Measurements from ENCODE around the gene LETMD1.
A peak's percentile ranks its signal among the peaks of the same experiment; 100 is the strongest.
"Not testable (repeated sequence)": the region's sequence is repeated elsewhere in the genome, so short reads cannot be mapped to it uniquely, and the experiment has no call there.

Gene LETMD1, protein sequence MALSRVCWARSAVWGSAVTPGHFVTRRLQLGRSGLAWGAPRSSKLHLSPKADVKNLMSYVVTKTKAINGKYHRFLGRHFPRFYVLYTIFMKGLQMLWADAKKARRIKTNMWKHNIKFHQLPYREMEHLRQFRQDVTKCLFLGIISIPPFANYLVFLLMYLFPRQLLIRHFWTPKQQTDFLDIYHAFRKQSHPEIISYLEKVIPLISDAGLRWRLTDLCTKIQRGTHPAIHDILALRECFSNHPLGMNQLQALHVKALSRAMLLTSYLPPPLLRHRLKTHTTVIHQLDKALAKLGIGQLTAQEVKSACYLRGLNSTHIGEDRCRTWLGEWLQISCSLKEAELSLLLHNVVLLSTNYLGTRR

DNA sequence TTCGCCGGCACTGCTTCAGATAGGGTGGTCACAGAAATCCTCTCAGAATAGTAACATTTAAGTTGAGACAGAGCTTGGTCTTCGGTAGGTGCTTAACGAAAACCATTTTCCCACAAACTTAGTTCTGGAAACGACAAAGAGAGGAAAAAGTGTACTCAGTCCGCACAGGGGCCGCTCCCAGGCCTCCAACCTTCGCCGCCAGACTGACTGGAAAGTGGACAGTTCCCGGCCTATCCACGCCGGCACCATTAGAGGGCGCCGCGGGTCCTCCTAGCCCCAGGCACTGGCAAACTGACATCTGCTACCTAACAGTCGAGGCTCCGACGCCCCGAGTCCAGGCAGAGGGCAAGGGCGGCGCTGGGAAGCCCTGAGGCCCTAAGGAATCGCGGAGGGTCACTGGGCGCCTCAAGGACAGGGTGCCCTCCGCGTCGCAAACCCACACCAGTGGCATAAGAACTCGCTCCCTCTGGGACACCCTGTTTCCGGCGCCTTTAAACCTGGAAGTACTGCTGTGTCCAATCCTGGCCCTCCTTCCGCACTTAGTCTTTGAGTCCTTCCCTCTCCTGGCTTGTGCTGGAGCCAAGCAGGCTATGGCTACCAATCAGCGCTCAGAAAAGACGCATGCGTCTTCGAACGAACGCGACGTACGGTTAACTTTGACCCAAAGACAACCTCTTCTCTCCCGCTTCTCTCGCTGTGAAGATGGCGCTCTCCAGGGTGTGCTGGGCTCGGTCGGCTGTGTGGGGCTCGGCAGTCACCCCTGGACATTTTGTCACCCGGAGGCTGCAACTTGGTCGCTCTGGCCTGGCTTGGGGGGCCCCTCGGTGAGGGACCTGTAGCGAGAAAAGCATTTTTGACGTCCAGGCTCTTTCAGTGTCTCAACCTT is at the start of gene LETMD1:
Gene LETMD1, plus strand, starts transcription at position 673 of the 886 bp plus-strand sequence. Its CDS starts 30 bp downstream, at position 703.
- peak; percentile 92 for DNase-seq

DNA sequence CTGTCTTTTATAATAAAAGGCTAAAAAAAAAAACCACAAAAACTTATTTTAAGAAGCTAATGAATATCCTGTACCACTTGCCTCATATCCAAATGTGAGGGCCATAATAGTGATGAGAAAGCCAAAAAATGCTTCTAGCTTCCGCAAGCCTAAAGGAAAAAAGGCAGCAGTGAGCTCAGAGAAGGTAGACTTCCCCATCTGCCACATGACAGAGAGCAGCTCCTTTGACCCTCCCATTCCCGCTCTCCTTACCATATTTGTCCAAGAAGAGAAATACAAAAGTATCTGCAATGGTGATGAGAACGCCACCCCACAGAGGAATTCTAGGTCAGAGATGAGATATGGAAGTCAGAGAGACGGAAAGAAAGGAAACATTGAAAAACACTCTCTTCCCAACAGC is 49.0 kb upstream of the LETMD1 start:
- no peak for DNase-seq

DNA sequence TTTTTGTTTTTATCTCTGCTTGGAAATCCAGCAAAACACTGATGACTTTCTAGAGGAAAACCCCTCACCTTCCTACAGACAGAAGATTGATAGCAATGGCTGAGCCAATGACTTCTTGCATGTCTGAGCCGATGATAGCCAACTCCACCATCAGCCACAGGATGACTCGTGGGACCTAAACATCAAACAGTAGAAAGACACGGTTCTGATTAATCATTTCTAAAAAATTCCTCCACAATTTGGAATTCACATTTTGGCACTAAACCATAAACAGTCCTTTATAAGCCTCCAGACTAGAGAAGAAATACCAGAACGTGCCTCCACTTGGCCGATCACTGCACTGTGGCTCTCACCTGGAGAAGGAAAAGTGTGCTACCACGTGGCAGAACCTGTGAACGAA is 47.9 kb upstream of the LETMD1 start:
- no peak for DNase-seq

DNA sequence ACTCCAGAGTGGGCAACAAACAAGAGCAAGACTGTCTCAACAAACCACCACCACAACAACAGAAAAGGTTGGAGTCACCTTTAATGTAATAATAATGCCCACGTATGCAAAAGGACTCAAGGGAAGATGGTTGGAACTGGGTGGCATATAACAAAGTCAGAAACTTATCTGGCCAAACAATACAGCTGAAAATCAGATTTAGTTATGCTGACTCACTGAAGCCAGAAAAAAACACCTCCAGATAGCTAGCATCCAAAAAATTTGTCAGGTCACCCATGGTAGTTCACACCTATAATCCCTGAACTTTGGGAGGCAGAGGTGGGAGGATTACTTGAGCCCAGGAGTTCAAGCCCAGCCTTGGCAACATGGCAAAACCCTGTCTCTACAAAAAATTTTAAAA is 46.3 kb upstream of the LETMD1 start:
- no peak for DNase-seq

DNA sequence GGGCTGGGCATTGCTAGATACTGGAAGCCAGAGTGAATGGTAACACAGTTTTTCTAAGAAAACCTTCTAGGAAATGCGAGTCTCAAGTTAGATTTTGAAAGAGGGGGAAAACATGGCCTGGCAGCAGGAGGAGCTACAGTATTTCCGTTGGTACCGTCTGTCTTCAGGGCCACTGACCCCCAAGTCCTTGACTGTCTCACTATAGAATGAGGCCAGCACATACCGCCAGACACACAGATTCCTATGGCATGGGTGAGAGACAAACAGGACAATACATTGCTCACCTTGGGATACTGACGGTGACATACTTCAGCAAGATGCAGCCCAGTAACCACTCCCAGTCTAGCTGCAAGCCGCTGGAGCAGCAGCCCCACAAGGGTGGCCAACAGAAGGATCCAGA is 43.6 kb upstream of the LETMD1 start:
- no peak for DNase-seq

DNA sequence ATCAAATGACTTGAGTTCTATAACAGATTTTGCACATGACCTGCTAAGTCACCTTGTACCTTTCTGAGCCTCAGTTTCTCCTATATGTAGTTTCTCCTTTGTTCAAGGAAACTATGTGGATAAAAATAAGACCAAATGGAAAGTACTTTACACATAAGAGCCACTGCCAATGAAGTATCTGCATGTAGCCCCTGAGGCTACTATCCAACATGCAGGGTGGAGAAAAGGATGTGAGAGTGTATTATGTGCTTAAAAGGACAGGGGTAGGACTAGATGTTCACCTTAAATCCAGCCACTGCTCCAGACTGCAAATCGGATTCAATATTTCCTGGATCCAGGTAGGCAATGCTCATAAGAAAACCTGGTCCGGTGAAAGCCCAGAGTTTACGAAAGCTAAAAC is 43.1 kb upstream of the LETMD1 start:
- DNase-seq, result no peak

DNA sequence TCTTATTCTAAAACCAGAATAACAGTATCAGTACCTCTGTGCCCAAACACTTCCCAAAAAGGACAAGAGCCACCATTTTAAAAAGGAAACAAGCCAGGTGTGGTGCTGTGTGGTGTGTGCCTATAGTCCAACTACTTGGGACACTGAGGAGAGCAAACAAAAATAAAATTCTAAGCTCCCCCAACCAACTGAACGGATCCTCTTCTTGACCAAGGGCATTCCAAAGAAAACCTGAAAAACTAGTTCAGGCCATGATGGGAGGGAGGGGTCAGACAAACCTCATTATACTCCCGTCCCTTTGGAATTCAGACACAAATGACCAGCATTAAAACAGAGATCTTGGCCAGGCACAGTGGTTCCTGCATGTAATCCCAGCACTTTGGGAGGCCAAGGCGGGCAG is 42.5 kb upstream of the LETMD1 start:
- no peak for DNase-seq

DNA sequence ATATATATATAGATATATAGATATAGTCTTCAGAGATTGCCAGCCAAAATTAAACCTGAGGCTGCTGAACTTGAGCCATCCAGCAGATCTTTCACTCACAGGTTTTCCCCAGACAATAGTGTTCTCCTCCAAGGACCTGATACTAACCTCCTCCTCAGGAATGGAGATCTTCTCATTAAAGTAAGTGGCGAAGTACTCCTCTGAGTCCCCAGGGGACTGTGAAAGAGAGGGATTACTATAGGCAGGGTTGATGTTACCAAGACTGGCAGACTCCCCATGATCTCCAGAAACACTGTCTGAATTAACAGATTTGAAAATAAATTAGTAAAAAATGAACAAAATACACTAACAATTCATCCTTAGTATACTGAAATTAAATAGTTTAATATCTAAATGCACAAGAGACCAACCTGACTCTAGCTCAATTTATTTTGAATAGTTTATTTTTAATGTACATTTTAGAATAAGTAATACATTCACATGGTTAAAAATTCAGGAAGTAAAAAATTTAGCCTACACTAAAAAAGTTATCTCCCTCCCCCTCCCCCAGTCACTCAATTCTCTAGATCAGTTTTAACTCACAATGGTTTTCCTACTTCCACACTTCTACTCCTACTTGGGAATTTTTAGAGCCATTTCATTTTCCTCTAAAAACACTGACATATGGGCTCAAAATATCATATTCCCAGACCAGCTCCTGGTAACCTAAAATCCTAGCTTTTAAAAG is 39.6 kb upstream of the LETMD1 start:
- no peak for DNase-seq

DNA sequence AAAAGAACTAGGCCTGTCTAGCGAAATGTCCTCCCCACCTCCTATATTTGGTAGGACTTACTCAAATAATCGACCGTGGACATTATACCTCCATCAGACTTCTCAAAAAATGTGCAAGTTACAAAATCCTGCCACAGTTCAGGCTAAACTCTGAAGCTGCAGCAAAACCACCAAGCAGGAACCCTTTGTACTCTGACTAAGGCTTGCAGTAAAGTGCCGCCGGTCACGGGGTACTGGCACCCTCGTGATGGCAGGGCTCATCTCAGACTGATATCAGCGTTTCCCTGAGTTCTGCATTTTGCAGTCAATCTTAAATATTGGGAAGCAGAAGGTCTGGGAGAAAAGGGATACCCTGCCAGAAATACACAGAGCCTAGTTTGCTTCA is 39.1 kb upstream of the LETMD1 start:
- no peak for DNase-seq

DNA sequence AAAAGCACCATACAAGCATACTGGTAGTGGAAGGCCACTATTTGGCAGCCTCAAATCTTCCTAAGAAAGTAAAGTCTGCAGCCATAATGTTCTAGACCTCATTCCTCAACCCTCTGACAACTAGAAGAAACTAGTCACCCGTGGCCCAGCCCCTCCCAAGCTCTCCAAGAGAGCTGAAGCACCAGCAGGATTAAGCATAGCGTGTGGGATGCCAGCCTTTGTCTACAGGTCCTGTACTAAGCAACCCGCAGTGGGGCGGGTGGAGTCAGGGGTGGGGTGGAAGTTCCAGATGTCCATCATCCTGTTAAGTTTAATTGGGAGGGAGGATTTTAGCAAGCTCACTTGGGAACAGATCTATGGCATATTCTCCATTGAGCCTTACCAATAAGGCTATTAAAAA is 36.2 kb upstream of the LETMD1 start:
- no peak for DNase-seq

DNA sequence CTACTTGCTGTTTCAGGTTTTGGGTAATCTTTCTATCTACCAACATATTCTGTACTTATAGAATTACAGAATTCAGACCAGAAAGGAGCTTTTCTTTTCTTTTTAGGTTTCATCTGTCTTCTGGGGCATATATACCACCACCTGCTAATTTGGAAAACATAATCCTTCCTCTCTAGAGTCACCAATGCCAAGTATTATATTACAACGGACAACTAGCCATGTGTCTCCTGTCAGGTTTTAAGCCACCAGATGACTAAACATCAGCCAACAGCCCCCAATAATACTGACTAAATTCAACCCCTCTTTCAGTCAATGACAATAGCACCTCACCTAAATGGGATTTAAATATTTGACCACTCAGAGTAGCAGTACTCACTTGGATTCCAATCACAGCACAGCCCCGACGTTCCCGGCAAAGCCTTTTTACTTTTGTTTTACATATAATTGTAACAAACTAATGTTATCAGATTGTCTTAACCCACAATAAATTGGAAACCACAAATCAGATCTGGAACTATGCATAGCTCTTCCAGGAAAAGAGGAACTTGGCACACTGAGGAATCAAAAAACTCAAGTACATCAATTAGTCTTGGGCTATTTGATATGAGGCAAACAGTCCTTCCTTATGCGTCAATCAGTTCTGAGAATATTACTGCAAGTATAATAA is 35.4 kb upstream of the LETMD1 start:
- DNase-seq, result no peak

DNA sequence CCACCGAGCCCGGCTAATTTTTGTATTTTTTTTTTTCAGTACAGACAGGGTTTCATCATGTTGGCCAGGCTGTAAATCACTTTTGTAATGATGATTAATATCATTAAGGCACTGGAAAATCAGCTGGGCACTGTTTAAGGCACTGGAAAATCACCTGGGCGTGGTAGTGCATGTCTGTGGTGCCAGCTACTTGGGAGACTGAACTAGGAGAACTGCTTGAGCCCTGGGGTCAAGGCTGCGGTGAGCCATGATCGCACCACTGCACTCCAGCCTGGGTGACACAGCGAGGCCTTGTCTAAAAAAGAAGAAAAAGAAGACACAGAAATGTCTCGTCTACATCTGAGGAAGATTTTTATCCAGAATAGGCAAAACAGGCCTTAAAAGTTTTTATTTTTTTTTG is 34.7 kb upstream of the LETMD1 start:
- DNase-seq, result no peak

DNA sequence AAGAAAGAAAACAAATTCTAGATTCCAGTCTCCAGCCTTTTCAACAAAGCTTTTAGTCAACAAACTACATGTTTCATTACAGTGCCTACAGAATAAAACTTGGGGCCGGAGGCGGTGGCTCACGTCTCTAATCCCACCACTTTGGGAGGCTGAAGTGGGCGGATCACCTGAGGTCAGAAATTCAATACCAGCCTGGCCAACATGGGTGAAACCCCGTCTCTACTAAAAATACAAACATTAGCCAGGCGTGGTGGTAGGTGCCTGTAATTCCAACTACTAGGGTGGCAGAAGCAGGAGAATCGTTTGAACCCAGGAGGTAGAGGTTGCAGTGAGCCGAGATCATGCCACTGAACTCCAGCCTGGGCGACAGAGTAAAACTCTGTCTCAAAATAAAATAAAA is 33.7 kb upstream of the LETMD1 start:
- DNase-seq, result not testable (repeated sequence)

DNA sequence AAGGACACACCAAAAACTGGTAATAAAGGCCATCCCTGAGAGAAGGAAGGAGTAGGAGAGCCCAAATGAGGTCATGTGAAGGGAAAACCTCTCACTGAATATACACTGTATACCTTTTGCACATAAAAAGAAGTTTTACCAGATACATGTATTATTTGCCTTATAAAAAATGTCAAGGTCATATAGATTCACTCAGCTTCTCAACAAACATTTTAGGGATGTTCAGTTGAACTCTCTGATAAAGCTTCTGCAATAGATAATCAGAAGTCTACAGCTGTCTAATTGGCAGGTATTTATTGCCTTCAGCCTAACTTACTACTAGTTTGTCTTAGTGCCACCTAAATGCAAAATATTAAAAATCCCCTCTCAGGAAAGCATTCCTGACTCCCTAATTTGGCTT is 30.7 kb upstream of the LETMD1 start:
- DNase-seq, result no peak

DNA sequence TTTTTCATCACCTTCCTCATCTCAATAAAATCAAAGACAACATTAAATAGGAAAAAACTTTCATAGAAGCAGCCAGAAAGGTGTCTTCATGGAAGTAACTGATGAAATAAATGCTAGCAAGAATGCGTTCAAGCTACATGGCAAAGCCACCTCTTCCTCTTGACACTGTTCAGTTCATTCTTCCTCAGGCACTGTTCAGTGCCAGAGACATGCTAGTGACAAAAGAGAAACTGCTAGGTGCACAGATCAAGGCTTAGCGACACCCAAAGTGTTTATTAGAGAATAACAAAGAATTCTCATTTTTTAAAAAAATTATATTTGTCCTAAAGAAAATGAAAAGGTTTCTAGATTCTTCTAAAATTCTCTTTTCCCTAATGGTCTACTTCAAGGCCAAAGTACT is 29.2 kb upstream of the LETMD1 start:
- DNase-seq, result no peak

DNA sequence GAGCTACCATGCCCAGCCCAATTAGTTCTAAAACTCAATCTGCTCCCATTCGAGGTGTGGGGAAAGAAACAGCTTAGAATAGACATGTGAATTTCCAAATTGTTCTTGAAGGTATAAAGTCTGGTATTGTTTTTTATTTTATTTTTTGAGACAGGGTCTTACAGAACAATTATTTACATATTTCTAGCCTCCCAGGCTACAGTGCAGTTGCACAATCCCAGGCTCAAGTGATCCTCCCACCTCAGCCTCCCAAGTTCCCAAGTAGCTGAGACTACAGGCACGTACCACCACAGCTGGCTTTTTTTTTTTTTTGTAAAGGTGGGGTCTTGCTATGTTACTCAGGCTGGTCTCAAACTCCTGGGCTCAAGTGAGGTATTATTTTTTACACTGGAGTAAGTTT is 28.2 kb upstream of the LETMD1 start:
- no peak for DNase-seq

DNA sequence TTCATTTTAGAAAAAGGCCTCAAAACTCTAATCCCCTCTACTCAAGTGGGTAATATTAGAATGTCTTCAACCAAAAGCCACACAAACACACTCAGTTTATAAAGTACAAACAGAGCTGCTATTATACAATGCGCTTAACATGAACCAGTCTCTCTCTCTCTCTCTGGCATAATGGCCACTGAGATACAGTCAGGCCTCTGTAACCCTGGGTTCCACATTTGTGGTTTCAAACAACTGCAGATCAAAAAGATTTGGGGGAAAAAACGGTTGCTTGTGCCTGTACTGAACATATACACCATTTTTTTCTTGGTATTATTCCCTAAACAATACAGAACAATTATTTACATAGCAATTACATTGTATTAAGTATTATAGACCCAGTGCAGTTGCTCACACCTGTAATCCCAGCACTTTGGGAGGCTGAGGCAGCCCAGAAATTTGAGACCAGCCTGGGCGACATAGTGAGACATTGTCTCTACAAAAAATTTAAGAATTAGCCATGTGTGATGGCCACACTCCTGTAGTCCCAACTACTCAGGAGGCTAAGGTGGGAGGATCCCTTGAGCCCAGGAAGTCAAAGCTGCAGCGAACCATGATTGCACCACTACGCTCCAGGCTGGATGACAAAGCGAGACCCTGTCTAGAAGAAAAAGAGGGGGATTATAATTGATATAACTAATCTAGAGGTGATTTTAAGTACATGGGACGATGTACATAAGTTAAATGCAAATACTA is 27.5 kb upstream of the LETMD1 start:
- no peak for DNase-seq

DNA sequence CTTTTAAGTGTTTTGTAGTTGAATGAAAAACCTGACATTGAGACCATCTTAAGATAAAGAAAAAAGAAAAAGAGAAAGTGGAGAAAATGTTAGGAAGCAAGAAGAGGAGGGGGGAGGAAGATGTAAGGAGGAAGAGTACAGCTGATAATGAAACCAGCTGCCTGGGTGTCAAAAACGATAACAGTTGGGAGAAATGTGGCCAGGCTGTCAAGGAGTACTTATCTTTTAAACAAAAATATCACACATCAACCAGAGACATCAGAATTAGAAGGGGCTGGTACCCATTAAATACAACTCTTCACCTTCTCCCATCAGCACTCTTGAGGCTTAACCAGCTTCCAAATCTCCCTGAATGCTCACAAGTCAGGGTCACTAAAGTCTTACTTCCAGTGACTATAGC is 26.4 kb upstream of the LETMD1 start:
- no peak for DNase-seq

DNA sequence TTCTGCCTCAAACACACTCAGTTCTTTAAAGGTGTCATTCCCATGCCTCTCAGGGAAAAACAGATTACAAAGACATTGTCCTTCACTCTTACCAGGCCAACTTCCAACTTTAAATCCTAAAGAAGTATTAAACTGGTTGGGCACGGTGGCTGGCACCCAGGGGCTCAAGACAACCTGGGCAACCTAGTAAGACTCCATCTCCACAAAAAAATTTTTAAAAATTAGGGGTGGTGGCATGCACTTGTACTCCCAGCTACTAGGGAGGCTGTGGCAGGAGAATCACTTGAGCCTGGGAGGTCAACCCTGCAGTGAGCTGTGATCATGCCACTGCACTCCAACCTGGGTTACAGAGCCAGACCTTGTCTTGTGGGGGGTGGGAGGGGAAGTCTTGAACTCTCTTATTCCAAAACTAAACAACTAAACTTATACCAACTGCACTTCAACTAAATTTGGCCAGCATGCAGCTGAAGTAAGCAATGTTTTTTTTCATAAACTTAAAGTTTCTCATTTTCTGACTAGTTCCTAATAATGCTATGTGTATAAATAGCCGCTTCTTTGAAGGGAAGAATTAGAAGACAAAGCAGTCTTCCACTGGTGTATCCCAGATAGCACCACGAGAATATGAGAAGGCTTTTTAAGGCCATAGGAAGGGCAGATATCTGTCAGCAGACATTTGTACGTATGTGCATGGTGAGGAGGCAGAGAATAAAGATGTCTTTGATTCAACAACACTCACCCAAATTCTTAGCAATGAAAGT is 24.3 kb upstream of the LETMD1 start:
- no peak for DNase-seq

DNA sequence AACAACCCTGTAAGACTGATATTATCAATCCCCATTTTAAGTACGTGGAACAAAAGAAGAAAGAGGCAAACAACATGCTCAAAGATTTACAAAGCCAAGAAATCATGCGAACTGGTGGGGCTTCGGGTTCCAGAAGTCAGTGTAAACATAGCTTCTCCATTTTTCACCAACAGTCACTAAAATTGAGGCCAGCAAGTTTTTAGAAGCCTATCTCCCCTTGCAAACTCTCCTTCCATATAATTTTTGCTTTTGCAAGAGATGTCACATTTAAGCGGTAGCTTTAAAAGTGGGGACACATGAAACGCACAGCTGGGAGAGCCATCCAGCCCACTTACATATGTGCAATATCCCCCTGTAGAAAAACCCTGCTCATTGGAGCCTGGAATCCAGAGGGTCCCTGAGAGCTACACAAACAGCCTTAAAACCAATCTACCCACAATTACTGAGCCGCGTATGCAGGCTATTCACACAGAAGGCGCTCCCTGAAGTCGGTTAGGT is 22.7 kb upstream of the LETMD1 start:
- no peak for DNase-seq
